NCI-H1436 (cell line): ENCODE measurements around the gene LGALS8.
"Not testable (repeated sequence)": the region's sequence is repeated elsewhere in the genome, so short reads cannot be mapped to it uniquely, and the experiment has no call there.

Experiments
- DNase-seq: peaks from one replicate; lab custom pipeline; 2025; lab: John Stamatoyannopoulos, UW

LGALS8 gene

DNA sequence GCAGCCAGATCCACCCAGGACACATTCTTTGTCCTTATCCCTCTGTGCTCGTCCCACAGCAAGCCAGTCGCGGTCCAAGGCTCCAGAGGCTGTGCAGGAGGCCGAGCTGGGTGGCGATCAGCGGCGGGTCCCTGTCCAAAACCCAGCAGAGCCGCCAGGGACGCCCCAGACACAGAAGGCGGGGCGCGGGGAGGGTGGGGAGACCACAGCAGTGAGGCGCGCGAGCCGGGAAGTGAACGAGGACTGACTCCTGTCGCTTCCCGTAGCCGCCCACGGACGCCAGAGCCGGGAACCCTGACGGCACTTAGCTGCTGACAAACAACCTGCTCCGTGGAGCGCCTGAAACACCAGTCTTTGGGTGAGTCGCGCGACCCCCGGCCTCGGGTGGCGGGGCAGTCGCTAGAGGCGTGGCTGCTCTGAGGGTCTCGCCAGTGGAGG, at the start of gene LGALS8:
TSS of gene LGALS8 (plus strand) at position 279 of the 438 bp plus-strand sequence. CDS start 2,089 bp downstream, outside the sequence.
- DNase-seq = peak; percentile 70

GRCh38 chr1:236476019-236476418, 47.8 kb upstream of the LGALS8 start:
- no peak for DNase-seq

GRCh38 chr1:236480758-236481436, 42.9 kb upstream of the LGALS8 start:
- no peak for DNase-seq

GRCh38 chr1:236484310-236484971, 39.3 kb upstream of the LGALS8 start:
- no peak for DNase-seq

DNA sequence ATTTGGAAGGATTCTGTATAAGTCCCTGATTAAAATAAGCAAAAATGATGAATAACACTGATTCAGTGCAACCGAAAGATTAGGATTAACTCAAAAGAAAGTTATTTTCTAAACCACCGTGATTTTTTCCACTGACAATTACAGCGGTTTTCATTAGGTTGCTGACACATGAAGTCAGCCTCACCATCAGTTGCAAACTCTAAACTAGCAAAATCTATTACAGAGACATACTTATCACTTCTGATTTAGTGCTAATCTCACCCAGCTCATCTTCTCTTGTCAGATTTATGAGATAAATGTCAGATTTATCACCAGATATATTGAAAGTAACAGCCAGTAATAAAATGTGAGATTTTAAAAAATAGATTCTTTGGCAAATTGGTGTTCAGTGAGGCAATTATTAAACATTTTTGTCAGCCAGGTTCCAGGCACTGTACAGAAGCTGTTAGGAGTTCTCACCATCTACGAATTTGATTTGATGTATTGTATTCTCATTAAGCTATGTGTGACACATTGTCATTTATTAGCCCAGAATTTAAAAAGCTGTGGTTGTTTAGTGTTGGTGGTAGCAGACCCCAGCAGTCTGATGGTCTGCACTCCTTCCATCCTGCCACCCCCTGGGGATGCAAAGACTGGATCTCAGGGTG, 37.3 kb upstream of the LGALS8 start:
- no peak for DNase-seq

DNA sequence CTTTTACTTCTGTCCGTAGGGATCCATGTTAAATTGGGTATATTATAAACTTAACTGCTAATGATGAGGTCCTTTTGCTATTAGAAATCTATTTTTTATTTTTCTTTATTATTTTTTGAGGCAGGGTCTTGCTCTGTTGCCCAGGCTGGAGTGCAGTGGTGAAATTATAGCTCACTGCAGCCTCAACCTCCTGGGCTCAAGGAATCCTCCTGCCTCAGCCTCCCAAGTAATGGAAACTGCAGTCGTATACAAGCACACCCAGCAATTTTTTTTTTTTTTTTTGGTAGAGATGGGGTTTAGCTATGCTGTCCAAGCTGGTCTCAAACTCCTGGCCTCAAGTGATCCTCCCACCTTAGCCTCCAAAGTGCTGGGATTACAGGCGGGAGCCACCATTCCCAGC, 34.6 kb upstream of the LGALS8 start:
- not testable (repeated sequence) for DNase-seq

DNA sequence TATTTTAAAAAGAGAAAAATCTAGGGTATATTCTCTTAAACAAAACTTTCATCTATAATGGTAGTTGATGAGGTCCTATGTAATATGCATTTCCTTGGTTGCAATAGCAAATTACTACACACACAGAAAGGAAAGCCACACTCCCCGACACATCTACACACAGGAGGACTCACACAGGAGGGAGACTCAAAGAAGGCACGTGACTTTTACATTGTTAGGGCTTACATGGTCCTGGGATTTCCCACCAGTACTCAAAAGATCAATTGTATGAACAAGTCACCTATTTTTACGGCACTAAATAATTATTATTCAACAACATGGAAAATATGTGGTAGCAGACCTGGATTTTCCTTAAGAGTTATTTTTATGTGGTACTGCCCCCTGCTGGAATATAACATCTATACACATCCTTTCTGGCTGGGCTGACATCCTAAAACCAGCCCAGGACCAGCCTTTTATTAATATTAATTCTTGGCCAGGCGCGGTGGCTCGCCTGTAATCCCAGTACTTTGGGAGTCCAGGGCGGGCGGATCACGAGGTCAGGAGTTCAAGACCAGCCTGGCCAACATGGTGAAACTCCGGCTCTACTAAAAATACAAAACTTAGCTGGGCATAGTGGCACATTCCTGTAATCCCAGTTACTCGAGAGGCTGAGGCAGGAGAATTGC, 33.9 kb upstream of the LGALS8 start:
- peak; percentile 77 for DNase-seq

GRCh38 chr1:236491469-236492136, 32.2 kb upstream of the LGALS8 start:
- DNase-seq = no peak

DNA sequence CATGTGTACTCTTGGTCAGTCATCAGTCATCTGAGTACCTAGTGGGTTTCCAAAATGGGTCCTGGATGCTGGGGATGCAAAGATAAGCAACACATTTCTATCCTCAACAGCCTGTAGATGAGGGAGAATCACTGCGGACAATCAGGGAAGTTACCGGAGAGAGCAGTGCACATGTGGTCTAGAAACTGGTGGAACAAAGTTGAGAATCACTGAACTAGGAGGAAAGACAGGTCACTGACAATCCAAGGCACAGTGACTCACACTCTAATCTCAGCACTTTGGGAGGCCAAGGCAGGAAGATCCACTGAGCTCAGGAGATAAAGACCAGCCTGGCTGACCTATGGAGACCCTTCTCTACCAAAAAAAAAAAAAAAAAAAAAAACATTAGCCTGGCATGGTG, 31.4 kb upstream of the LGALS8 start:
- no peak for DNase-seq

GRCh38 chr1:236494082-236494481, 29.7 kb upstream of the LGALS8 start:
- DNase-seq = no peak

DNA sequence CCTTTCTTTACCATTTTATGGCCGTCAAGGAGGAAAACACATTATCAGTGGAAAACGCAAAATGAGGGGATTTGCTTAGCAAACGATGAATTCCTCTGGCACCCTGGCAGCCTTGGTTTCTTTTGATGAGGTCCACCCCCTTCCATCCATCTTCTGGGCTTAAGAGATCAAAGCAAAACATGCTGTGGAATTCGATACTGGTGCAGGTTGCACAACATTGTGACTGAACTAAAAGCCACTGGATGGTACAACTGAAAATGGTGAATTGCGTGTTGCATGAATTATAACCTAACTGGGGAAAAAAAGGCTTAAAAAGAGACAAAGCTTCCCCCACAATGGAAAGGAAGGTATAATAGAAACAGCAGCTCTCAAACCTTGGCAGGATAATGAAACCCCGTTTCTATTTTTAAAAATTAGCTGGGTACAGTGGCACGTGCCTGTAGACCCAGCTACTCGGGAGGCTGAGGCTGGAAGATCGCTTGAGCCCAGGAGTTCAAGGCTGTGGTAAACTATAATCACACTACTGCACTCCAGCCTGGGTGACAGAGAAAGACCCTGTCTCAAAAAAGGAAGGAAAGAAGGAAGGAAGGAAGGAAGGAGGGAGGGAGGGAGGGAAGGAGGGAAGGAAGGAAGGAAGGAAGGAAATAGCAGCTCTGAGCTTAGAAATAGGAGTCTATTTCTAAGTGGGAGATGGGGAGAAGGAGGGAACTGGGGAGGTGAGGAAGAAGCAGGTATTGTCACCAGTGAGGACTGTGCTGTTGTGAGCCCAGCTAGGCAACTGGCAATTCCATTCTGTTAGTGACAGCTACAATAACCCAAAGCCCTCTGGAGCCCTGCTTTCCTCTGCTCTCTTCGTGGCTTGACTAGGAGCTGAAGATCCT, 29.0 kb upstream of the LGALS8 start:
- no peak for DNase-seq

- peak; percentile 81 for DNase-seq
These were observed 28.2 kb upstream of the LGALS8 start for GRCh38 chr1:236495467-236496112.

DNA sequence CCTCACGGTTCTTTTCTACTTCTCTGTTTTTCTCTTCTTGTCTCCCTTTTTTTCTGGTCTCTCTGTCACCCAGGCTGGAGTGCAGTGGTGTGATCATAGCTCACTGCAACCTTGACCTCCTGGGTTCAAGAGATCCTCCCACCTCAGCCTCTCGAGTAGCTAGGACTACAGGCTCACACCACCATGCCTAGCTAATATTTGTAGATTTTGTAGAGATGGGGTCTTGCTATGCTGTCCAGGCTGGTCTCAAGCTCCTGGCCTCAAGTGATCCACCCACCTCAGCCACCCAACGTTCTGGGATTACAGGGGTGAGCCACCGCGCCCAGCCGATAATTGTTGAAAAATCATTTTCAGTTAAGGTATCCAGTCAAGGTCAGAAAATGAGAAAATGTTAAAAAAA, 25.9 kb upstream of the LGALS8 start:
- DNase-seq = no peak

- DNase-seq = no peak
These were observed 22.7 kb upstream of the LGALS8 start for GRCh38 chr1:236501093-236501492.

GRCh38 chr1:236502579-236502971, 21.2 kb upstream of the LGALS8 start:
- DNase-seq = no peak

GRCh38 chr1:236502972-236503639, 20.7 kb upstream of the LGALS8 start:
- no peak for DNase-seq

DNA sequence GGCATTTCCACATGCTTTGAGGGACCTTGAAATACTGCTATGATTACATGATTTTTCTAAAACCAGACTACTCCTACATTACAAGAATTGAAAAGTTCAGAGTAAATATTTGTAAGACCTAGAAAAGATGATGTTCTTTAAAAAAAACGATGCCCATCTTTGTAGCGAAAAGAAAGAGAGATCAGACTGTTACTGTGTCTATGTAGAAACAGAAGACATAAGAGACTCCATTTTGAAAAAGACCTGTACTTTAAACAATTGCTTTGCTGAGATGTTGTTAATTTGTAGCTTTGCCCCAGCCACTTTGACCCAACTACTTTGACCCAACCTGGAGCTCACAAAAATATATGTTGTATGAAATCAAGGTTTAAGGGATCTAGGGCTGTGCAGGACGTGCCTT, 19.4 kb upstream of the LGALS8 start:
- DNase-seq = not testable (repeated sequence)

DNA sequence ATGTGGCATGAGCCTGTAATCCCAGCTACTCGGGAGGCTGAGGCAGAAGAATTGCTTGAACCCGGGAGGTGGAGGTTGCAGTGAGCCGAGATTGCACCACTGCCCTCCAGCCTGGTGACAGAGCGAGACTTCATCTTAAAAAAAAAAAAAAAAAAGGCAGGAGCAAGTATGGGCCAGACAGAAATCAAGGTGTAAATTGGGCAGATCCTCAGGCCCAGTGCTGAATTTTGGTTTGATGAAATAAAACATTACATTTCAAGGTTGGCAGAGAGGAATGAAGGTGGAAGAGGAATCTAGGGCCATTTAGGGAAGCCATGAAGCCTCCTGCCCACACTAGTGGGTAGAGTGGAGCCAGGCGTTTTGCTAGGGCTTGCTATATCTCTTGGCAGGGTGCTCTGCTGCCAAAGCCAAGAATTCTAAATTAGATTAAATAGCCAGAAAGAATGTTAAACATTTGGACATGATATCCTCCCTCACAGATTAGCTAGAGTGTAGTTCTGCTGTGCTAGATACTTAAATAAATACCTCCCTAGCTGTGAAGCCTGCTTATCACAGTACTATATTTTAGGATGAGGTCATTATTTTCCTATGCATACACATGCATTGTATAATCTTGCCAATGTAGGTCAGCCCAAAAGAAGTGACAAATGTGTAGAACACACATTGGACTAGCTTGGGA, 16.6 kb upstream of the LGALS8 start:
- no peak for DNase-seq

GRCh38 chr1:236508593-236509027, 15.2 kb upstream of the LGALS8 start:
- DNase-seq = no peak
